Subcutaneous abdominal adipose tissue (tissue), 5 donors: Measurements from ENCODE around the gene HLA-E.

Experiments used
- H3K27ac ChIP-seq: one replicate; pipeline ENCODE4 v1.7.0; 2013; ENCODE audit warnings: low read depth, mild to moderate bottlenecking, inconsistent platforms, low read length, moderate library complexity
- H3K27me3 ChIP-seq, 5 donors: one replicate each; pipeline ENCODE4 v1.7.0; 2013; ENCODE audit warnings: low read length in 5 of 5, inconsistent platforms in 1 of 5; ENCODE audit not compliant: control insufficient read depth in 5 of 5, insufficient read depth in 4 of 5
- H3K36me3 ChIP-seq, 5 donors: one replicate each; pipeline ENCODE4 v1.7.0; 2013; ENCODE audit warnings: low read length in 5 of 5; ENCODE audit not compliant: control insufficient read depth in 5 of 5, insufficient read depth in 5 of 5
- H3K4me1 ChIP-seq, 5 donors: one replicate each; pipeline ENCODE4 v1.7.0; 2013; ENCODE audit warnings: low read length in 5 of 5, mild to moderate bottlenecking in 3 of 5, moderate library complexity in 1 of 5; ENCODE audit not compliant: control insufficient read depth in 5 of 5, insufficient read depth in 5 of 5
- H3K4me3 ChIP-seq, 5 donors: one replicate each; pipeline ENCODE4 v1.7.0; 2013; ENCODE audit warnings: low read length in 5 of 5, low read depth in 1 of 5
- H3K9ac ChIP-seq, 5 donors: one replicate each; pipeline ENCODE4 v1.7.0; 2013; ENCODE audit warnings: low read length in 5 of 5, mild to moderate bottlenecking in 4 of 5, moderate library complexity in 3 of 5
- H3K9me3 ChIP-seq, 5 donors: one replicate each; pipeline ENCODE4 v1.7.0; 2013; ENCODE audit warnings: low read length in 5 of 5; ENCODE audit not compliant: control insufficient read depth in 5 of 5
- donor health status: healthy.
- donor health status: healthy.
- donor health status: healthy.
- donor health status: healthy.
- donor health status: healthy.

Gene HLA-E

DNA sequence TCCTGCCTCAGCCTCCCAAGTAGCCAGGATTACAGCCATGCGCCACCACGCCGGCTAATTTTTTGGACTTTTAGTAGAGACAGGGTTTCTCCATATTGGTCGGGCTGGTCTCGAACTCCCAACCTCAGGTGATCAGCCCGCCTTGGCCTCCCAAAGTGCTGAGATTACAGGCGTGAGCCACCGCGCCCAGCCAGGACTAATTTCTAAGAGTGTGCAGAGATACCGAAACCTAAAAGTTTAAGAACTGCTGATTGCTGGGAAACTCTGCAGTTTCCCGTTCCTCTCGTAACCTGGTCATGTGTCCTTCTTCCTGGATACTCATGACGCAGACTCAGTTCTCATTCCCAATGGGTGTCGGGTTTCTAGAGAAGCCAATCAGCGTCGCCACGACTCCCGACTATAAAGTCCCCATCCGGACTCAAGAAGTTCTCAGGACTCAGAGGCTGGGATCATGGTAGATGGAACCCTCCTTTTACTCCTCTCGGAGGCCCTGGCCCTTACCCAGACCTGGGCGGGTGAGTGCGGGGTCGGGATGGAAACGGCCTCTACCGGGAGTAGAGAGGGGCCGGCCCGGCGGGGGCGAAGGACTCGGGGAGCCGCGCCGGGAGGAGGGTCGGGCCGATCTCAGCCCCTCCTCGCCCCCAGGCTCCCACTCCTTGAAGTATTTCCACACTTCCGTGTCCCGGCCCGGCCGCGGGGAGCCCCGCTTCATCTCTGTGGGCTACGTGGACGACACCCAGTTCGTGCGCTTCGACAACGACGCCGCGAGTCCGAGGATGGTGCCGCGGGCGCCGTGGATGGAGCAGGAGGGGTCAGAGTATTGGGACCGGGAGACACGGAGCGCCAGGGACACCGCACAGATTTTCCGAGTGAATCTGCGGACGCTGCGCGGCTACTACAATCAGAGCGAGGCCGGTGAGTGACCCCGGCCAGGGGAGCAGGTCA is at the start of gene HLA-E:
Gene HLA-E (plus strand): TSS at position 429 of the 945 bp plus-strand sequence. CDS start 23 bp downstream, at position 452.
- peak within 1 kb of the TSS; percentile 79 to 98 (median 97) for H3K4me3 ChIP-seq
- peak within 1 kb of the TSS; percentile 97 for H3K27ac ChIP-seq
- peaks cover 0 to 41% (median 36%) of the 10 kb centered on the region in 5 donors for H3K36me3 ChIP-seq
- H3K4me1 ChIP-seq = peaks cover 6 to 46% (median 24%) of the 10 kb centered on the region in 5 donors
- H3K27me3 ChIP-seq = no peaks in the 10 kb centered on the region
- no peaks in the 10 kb centered on the region for H3K9me3 ChIP-seq
- peak within 1 kb of the TSS; percentile 87 to 96 (median 96) for H3K9ac ChIP-seq

- Histone ChIP-seq H3K4me3 (no peak overlapping the region), H3K36me3 (no peaks in the 10 kb centered on the region), H3K4me1 (no peaks in the 10 kb centered on the region), H3K27me3 (peaks cover 22 to 61% (median 36%) of the 10 kb centered on the region in 5 donors), H3K27ac (no peak overlapping the region), H3K9ac (no peak overlapping the region), H3K9me3 (no peaks in the 10 kb centered on the region)
These were observed 48.1 kb upstream of the HLA-E start for GRCh38 chr6:30441171-30441570.

DNA sequence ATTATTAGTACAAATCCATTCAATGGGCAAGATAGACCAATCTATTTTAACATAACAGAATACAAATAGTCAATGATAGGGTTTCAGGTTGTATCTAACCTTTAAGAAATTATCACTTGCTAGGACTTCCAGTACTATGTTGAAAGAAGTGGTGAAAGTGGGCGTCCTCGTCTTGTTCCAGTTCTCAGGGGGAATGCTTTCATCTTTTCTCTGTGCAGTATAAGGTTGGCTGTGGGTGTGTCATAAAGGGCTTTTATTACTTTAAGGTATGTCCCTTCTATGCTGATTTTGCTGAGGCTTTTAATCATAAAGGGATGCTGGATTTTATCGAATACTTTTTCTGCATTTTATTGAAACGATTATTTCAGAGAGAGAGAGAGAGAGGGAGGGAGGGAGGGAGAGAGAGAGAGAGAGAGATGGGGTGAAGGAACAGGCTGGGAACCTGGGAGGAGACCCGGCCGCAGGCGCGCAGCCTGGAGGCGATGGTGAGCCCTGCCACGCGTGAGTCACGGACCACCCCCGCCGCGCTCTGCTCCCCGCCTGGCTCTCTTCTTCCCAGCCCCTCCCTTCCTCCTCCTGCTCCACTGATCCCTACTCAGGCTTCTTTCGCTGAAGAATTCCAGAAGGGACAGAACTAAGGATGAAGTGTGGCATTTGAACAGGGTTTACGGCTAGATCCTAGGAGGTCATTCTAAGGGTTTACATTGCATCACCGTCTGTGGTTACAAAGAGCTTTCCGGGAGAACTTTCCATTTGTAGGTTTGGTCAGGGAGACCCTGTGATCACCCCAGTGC is 45.5 kb upstream of the HLA-E start:
- no peaks in the 10 kb centered on the region for H3K36me3 ChIP-seq
- no peaks in the 10 kb centered on the region for H3K9me3 ChIP-seq
- no peak overlapping the region for H3K27ac ChIP-seq
- H3K9ac ChIP-seq = no peak overlapping the region
- no peaks in the 10 kb centered on the region for H3K4me1 ChIP-seq
- H3K27me3 ChIP-seq = peaks cover 23 to 80% (median 48%) of the 10 kb centered on the region in 5 donors
- no peak overlapping the region for H3K4me3 ChIP-seq

GRCh38 chr6:30444451-30444742 is 44.9 kb upstream of the HLA-E start:
- no peak overlapping the region for H3K9ac ChIP-seq
- H3K27me3 ChIP-seq = peaks cover 28 to 79% (median 48%) of the 10 kb centered on the region in 5 donors
- H3K27ac ChIP-seq = no peak overlapping the region
- H3K4me1 ChIP-seq = no peaks in the 10 kb centered on the region
- H3K4me3 ChIP-seq = no peak overlapping the region
- H3K36me3 ChIP-seq = no peaks in the 10 kb centered on the region
- no peaks in the 10 kb centered on the region for H3K9me3 ChIP-seq

- Histone ChIP-seq H3K9ac (no peak overlapping the region), H3K27ac (no peak overlapping the region), H3K4me1 (peaks cover 0 to 16% (median 10%) of the 10 kb centered on the region in 5 donors), H3K9me3 (no peaks in the 10 kb centered on the region), H3K36me3 (no peaks in the 10 kb centered on the region), H3K27me3 (peaks cover 22 to 81% (median 42%) of the 10 kb centered on the region in 5 donors), H3K4me3 (no peak overlapping the region)
These were observed 43.0 kb upstream of the HLA-E start for GRCh38 chr6:30446259-30446658.

DNA sequence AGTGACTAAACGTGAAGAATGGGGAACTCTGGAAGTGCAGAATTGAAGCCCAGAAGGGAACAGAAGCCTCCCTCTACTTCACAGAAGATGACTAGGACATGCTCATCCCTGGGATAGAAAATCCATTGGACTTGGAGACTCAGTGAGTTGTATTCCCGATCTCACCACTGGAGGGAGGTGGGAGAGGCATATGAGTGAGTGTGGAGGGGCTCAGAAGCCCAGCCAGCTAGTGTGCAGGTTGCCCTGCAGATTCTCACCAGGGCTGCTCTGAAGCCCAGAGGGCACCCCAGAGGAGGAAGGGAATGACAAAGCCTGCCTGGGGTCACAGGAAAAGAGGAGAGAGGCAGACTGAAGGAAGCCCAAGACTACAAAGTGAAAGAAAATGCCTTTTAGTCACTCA is 42.1 kb upstream of the HLA-E start:
- peaks cover 23 to 83% (median 50%) of the 10 kb centered on the region in 5 donors for H3K27me3 ChIP-seq

DNA sequence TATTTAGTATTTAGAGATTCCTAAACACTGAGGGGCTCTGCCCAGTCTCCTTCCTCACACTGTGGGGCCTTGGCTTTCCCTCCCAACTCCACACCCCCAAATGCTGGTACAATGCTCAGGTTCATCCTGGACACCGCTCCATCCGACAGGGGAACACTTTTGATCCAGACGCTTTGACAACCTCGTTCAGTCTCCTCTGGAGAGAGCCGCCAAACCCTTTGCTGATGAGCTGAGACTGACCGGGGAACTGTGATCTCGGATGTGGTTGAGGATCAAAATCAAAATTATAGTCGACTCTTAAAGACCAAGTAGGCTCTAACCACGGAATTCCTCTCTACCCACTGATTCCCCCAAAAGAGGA is 38.8 kb upstream of the HLA-E start:
- Histone ChIP-seq H3K27ac (no peak overlapping the region), H3K9ac (no peak overlapping the region), H3K4me1 (peaks cover 0 to 39% (median 24%) of the 10 kb centered on the region in 5 donors), H3K4me3 (peak overlapping the region in 3 of 5 donors; percentile 3 to 52 (median 47)), H3K36me3 (no peaks in the 10 kb centered on the region), H3K27me3 (peaks cover 30 to 84% (median 56%) of the 10 kb centered on the region in 5 donors), H3K9me3 (no peaks in the 10 kb centered on the region)

More for the DNA sequence above, 42.1 kb upstream of the HLA-E start:
- no peaks in the 10 kb centered on the region for H3K36me3 ChIP-seq
- H3K4me3 ChIP-seq = no peak overlapping the region
- H3K27ac ChIP-seq = no peak overlapping the region
- H3K9ac ChIP-seq = no peak overlapping the region
- H3K9me3 ChIP-seq = no peaks in the 10 kb centered on the region
- H3K4me1 ChIP-seq = peaks cover 0 to 24% (median 16%) of the 10 kb centered on the region in 5 donors

DNA sequence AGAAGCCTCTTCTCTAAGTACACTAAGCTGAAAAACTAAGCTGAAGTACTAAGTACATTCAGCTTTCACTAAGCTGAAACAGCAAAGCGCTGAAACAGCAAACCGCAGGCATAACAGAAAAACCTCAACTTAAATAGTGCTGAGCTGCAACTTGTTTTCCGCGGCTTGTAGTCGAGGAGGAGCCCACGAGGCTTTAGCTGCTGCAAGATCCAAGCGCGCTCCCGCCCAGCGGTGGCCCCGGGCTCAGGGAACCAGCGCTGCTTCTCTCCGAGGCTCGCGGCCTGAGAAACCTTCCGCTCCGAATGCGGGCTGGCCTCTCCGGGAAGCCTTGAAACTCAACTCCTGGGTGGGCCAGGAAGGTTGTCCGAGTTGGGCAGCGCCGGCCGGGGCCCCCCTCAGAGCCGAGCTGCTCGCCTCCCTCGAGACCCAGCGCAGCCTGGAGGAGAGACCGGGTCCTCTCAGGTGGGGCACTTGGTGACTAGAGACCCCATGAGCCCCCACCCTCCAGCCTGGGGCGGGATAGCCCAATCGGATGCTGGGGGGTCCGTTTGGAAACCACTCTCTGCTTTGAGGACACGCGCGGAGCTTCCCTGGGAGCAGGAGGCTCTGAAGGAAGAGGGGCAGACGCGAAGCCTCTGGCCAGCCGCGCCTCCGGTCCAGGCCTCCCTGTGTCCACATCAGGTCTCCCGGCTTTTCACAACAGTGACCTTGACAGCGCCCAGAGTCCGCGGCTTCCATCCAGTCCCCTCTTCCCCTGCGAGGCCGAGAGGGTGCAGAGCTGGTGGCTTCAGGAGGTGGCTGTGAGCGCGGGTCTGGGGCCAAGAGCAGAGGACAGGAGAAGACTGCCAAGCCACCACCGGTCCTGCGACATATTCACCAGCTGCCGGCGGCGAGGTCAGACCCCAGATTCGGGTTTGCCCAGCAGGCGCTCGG is 38.1 kb upstream of the HLA-E start:
- no peaks in the 10 kb centered on the region for H3K9me3 ChIP-seq
- H3K4me3 ChIP-seq = peak overlapping the region in 4 of 5 donors; percentile 3 to 52 (median 36)
- H3K36me3 ChIP-seq = no peaks in the 10 kb centered on the region
- H3K27me3 ChIP-seq = peaks cover 30 to 83% (median 60%) of the 10 kb centered on the region in 5 donors
- peak overlapping the region in 1 of 5 donors; percentile 4 for H3K9ac ChIP-seq
- no peak overlapping the region for H3K27ac ChIP-seq
- H3K4me1 ChIP-seq = peaks cover 0 to 39% (median 24%) of the 10 kb centered on the region in 5 donors

GRCh38 chr6:30452736-30453507 is 36.4 kb upstream of the HLA-E start:
- Histone ChIP-seq H3K27me3 (peaks cover 31 to 85% (median 59%) of the 10 kb centered on the region in 5 donors), H3K9ac (no peak overlapping the region), H3K36me3 (no peaks in the 10 kb centered on the region), H3K9me3 (no peaks in the 10 kb centered on the region), H3K4me3 (peak overlapping the region in 1 of 5 donors; percentile 35), H3K4me1 (peaks cover 0 to 39% (median 24%) of the 10 kb centered on the region in 5 donors), H3K27ac (no peak overlapping the region)
